Nephron (organoid): Measurements from ENCODE around the gene ARHGAP15.

Experiments used
- H3K27ac Mint-ChIP-seq, 3 experiments: 2 replicates each; pipeline ENCODE4 v1.8.0; 2020; ENCODE audit warnings: mixed read lengths in 3 of 3, mild to moderate bottlenecking in 2 of 3, moderate library complexity in 1 of 3
- H3K27me3 Mint-ChIP-seq: 2 replicates; pipeline ENCODE4 v1.8.0; 2021; ENCODE audit warnings: low read depth, mild to moderate bottlenecking, moderate library complexity, mixed read lengths
- H3K36me3 Mint-ChIP-seq: 2 replicates; pipeline ENCODE4 v1.8.0; 2020; ENCODE audit warnings: low read depth, mixed read lengths
- H3K4me1 Mint-ChIP-seq: 2 replicates; pipeline ENCODE4 v1.8.0; 2020; ENCODE audit warnings: mixed read lengths
- H3K4me3 Mint-ChIP-seq, 3 experiments: 2 replicates each; pipeline ENCODE4 v1.8.0; 2020; ENCODE audit warnings: mild to moderate bottlenecking in 3 of 3, mixed read lengths in 3 of 3, moderate library complexity in 2 of 3
- H3K9me3 Mint-ChIP-seq: 2 replicates; pipeline ENCODE4 v1.8.0; 2020; ENCODE audit warnings: mixed read lengths
- CTCF ChIP-seq, 3 experiments: fragments of 200-600 bp; sonication (generic); IDR thresholded peaks; one replicate each; pipeline ENCODE4 v1.5.0; 2021; ENCODE audit warnings: antibody characterized with exemption in 3 of 3; ENCODE audit not compliant: unreplicated experiment in 3 of 3

ARHGAP15 gene

GRCh38 chr2:143684551-143685320 is 555.5 kb downstream of the ARHGAP15 start:
- peak overlapping the region in 2 of 3 experiments; percentile 40 to 55 for H3K4me3 Mint-ChIP-seq
- H3K27me3 Mint-ChIP-seq = no peaks in the 10 kb centered on the region
- no peak for TF ChIP-seq CTCF (IDR thresholded peaks at IDR 0.05; ENCODE audit: unreplicated experiment in 3 of 3)
- H3K4me1 Mint-ChIP-seq = peaks cover 67% of the 10 kb centered on the region
- peak overlapping the region; percentile 94 to 95 (median 95) for H3K27ac Mint-ChIP-seq
- H3K9me3 Mint-ChIP-seq = no peaks in the 10 kb centered on the region
- H3K36me3 Mint-ChIP-seq = no peaks in the 10 kb centered on the region

GRCh38 chr2:143685421-143686078 is 556.3 kb downstream of the ARHGAP15 start:
- Mint-ChIP-seq H3K36me3 (no peaks in the 10 kb centered on the region), H3K4me3 (peak overlapping the region in 1 of 3 experiments; percentile 55), H3K27me3 (no peaks in the 10 kb centered on the region), H3K4me1 (peaks cover 61% of the 10 kb centered on the region), H3K9me3 (no peaks in the 10 kb centered on the region), H3K27ac (peak overlapping the region; percentile 94 to 95 (median 95))
- TF ChIP-seq CTCF (IDR thresholded peaks at IDR 0.05; ENCODE audit: unreplicated experiment in 3 of 3) = no peak

- Mint-ChIP-seq H3K9me3 (no peaks in the 10 kb centered on the region), H3K36me3 (no peaks in the 10 kb centered on the region), H3K27ac (peak overlapping the region; percentile 64 to 92 (median 92)), H3K4me1 (peaks cover 51% of the 10 kb centered on the region), H3K27me3 (no peaks in the 10 kb centered on the region), H3K4me3 (no peak overlapping the region)
- TF ChIP-seq CTCF (IDR thresholded peaks at IDR 0.05; ENCODE audit: unreplicated experiment in 3 of 3) = peak; percentile 55 to 58 (median 56)
Measured at GRCh38 chr2:143686585-143687164, 557.5 kb downstream of the ARHGAP15 start.

- Mint-ChIP-seq H3K36me3 (no peaks in the 10 kb centered on the region), H3K27ac (peak overlapping the region; percentile 33 to 60 (median 39)), H3K4me3 (no peak overlapping the region), H3K4me1 (peaks cover 52% of the 10 kb centered on the region), H3K9me3 (no peaks in the 10 kb centered on the region), H3K27me3 (no peaks in the 10 kb centered on the region)
- no peak for TF ChIP-seq CTCF (IDR thresholded peaks at IDR 0.05; ENCODE audit: unreplicated experiment in 3 of 3)
Measured at GRCh38 chr2:143688248-143688647, 559.0 kb downstream of the ARHGAP15 start.

- H3K27me3 Mint-ChIP-seq = no peaks in the 10 kb centered on the region
- no peak for TF ChIP-seq CTCF (IDR thresholded peaks at IDR 0.05; ENCODE audit: unreplicated experiment in 3 of 3)
- H3K27ac Mint-ChIP-seq = peak overlapping the region; percentile 31 to 39 (median 33)
- no peaks in the 10 kb centered on the region for H3K36me3 Mint-ChIP-seq
- no peak overlapping the region for H3K4me3 Mint-ChIP-seq
- H3K9me3 Mint-ChIP-seq = no peaks in the 10 kb centered on the region
- H3K4me1 Mint-ChIP-seq = peaks cover 56% of the 10 kb centered on the region
Measured at GRCh38 chr2:143688815-143689214, 559.6 kb downstream of the ARHGAP15 start.
